Ovary (tissue), 3 donors: ENCODE results near the gene HNRNPH3.

ENCODE experiments used
- POLR2A ChIP-seq: fragments of 450-650 bp; IDR thresholded peaks from one replicate; pipeline ENCODE4 v1.6.1; 2017; ENCODE audit warnings: antibody characterized with exemption, mild to moderate bottlenecking, moderate library complexity
- TF ChIP-seq, protein P1 (sequence below), 3 donors: fragments of 450-650 bp in 2 of 3; fragments of 200-600 bp in 1 of 3; IDR thresholded peaks; one replicate each; pipeline versions ENCODE4 v1.5.1 to v1.8.0; 2016 to 2022; ENCODE audit warnings: antibody characterized with exemption in 3 of 3, mild to moderate bottlenecking in 1 of 3
- donor health status: DM: no; HTN: no; CAD: no.

DNA sequence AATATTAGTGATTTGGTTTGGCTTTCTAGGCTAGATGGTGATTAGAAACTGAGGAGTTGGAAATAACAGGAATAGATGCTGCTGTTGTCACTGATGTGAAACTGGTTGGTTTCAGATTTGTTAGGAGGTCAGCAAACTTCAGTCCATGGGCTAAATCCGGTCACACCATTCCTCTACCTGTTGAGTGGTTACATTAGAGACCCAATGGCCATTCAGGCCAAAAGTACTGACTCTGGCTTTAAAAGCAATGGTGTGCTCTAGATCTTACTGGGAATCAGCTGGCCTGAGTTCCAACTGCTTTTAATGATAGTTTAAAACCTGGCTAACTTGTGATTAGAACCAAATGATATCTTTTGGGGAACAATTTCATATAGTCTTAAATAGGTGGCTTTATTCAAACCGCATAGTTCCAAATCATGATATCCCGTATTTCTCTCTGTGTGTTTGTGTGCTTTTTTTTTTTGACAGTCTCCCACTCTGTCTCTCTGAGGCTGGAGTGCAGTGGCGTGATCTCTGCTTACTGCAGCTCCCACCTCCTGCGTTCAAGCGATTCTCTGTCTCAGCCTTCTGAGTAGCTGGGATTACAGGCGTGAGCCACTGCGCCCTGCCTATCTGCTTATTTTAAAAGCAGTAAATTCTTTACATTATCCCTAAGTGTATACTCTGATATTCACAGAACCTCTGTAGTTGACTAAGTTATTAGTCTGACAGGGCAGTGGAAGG lies 8.7 kb downstream of the HNRNPH3 start:
- TF ChIP-seq, protein P1, sequence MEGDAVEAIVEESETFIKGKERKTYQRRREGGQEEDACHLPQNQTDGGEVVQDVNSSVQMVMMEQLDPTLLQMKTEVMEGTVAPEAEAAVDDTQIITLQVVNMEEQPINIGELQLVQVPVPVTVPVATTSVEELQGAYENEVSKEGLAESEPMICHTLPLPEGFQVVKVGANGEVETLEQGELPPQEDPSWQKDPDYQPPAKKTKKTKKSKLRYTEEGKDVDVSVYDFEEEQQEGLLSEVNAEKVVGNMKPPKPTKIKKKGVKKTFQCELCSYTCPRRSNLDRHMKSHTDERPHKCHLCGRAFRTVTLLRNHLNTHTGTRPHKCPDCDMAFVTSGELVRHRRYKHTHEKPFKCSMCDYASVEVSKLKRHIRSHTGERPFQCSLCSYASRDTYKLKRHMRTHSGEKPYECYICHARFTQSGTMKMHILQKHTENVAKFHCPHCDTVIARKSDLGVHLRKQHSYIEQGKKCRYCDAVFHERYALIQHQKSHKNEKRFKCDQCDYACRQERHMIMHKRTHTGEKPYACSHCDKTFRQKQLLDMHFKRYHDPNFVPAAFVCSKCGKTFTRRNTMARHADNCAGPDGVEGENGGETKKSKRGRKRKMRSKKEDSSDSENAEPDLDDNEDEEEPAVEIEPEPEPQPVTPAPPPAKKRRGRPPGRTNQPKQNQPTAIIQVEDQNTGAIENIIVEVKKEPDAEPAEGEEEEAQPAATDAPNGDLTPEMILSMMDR (IDR thresholded peaks at IDR 0.05): no peak
- TF ChIP-seq POLR2A: no peak
